Lung (tissue), 12 donors: ENCODE measurements around the gene TMEM245. TPM values are rescaled to one million over a fixed set of nuclear protein-coding genes. Genes with fewer than 3 reads are reported as not detected.

Experiments
- ATAC-seq: fragments of 200-7000 bp; cut with Tn5 transposase; one replicate; pipeline ENCODE4 v1.9.1; 2020; ENCODE audit warnings: moderate number of reproducible peaks; ENCODE audit not compliant: insufficient read depth, low FRiP score
- DNase-seq, 3 donors: peaks; one replicate each; pipeline ENCODE4 v3.0.0-alpha.2; 2013 to 2017
- H3K27ac ChIP-seq, 2 donors: one replicate each; pipeline ENCODE4 v1.5.1; 2013; ENCODE audit warnings: mild to moderate bottlenecking in 2 of 2, moderate library complexity in 2 of 2, control low read depth in 1 of 2, inconsistent platforms in 1 of 2, low read depth in 1 of 2, low read length in 1 of 2
- H3K27me3 ChIP-seq, 3 donors: one replicate each; pipeline ENCODE4 v1.5.1; 2013; ENCODE audit warnings: low read length in 2 of 3; ENCODE audit not compliant: control insufficient read depth in 3 of 3, insufficient read depth in 3 of 3
- H3K36me3 ChIP-seq, 4 donors: one replicate each; pipeline ENCODE4 v1.5.1; 2013; ENCODE audit warnings: low read length in 4 of 4, mild to moderate bottlenecking in 1 of 4, moderate library complexity in 1 of 4; ENCODE audit not compliant: control insufficient read depth in 4 of 4, insufficient read depth in 4 of 4
- H3K4me1 ChIP-seq, 5 donors: one replicate each; pipeline ENCODE4 v1.5.1; 2013; ENCODE audit warnings: low read length in 5 of 5, mild to moderate bottlenecking in 2 of 5, moderate library complexity in 1 of 5; ENCODE audit not compliant: control insufficient read depth in 5 of 5, insufficient read depth in 5 of 5
- H3K4me3 ChIP-seq: one replicate; pipeline ENCODE4 v1.5.1; 2013; ENCODE audit warnings: mild to moderate bottlenecking, control low read depth, moderate library complexity
- H3K9ac ChIP-seq, 2 donors: one replicate each; pipeline ENCODE4 v1.5.1; 2013; ENCODE audit warnings: low read length in 2 of 2, control low read depth in 1 of 2; ENCODE audit not compliant: insufficient read depth in 1 of 2
- H3K9me3 ChIP-seq, 4 donors: one replicate each; pipeline ENCODE4 v1.5.1; 2013; ENCODE audit warnings: low read length in 3 of 4, mild to moderate bottlenecking in 1 of 4, moderate library complexity in 1 of 4; ENCODE audit not compliant: control insufficient read depth in 4 of 4, insufficient read depth in 3 of 4
- WGBS, 2 donors: extraction: QIAGEN DNeasy Blood & Tissue Kit; methylation state at CpG; one replicate each; pipeline ENCODE4 v1.1.7; 2013; 5-methylcytosine and 5-hydroxymethylcytosine counted together
- polyA plus RNA-seq, 2 donors: library from polyadenylated mRNA; stranded (reverse); fragments of 200-250 nt; gene quantifications; one replicate each; pipeline ENCODE4 v1.2.1, GENCODE V29; 2013
- total RNA-seq, 2 donors: library from RNA; depleted of rRNA in 1 of 2; stranded (reverse); fragments of >200 nt in 1 of 2; gene quantifications; one replicate each; pipeline ENCODE4 v1.2.1, GENCODE V29; 2014 to 2021
- TF ChIP-seq, protein P1 (sequence below): IDR thresholded peaks from 2 replicates; pipeline ENCODE4 v1.5.1; 2012; ENCODE audit warnings: mild to moderate bottlenecking; ENCODE audit errors: control extremely low read depth, extremely low read depth
- donor health status: control.
- donor health status: control.
- donor health status: Bipolar disorder and iron deficiency.
- donor health status: healthy.
- donor health status: DM: yes; HTN: yes; CAD: no.

TMEM245 gene
- total and polyA plus RNA-seq, 4 donors: 15.0 to 137 (median 42.0) TPM

DNA sequence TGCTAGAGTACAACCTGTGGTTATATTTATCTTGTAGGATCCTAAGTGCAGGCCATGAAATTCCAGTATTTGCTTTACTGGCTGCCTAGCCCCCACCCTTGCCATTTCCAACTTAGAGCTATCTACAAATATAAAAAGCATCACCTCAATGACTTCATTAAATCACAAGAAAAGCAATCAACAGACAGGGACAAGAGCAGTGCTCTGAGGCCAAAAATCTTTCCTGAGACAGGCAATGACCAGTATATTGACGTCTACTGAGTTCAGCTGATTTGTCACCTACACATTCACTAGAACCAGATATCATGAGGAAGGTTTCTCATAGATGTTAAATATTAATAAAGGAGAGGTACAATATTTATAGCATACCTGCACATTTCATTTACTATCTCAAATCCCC, 68.0 kb downstream of the TMEM245 start:
- TF ChIP-seq, protein P1, sequence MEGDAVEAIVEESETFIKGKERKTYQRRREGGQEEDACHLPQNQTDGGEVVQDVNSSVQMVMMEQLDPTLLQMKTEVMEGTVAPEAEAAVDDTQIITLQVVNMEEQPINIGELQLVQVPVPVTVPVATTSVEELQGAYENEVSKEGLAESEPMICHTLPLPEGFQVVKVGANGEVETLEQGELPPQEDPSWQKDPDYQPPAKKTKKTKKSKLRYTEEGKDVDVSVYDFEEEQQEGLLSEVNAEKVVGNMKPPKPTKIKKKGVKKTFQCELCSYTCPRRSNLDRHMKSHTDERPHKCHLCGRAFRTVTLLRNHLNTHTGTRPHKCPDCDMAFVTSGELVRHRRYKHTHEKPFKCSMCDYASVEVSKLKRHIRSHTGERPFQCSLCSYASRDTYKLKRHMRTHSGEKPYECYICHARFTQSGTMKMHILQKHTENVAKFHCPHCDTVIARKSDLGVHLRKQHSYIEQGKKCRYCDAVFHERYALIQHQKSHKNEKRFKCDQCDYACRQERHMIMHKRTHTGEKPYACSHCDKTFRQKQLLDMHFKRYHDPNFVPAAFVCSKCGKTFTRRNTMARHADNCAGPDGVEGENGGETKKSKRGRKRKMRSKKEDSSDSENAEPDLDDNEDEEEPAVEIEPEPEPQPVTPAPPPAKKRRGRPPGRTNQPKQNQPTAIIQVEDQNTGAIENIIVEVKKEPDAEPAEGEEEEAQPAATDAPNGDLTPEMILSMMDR: no peak
- Histone ChIP-seq H3K9ac (no peak overlapping the region), H3K27ac (no peak overlapping the region), H3K9me3 (no peaks in the 10 kb centered on the region), H3K4me3 (no peak overlapping the region), H3K27me3 (no peaks in the 10 kb centered on the region), H3K36me3 (peaks cover 19 to 44% (median 40%) of the 10 kb centered on the region in 4 donors), H3K4me1 (peaks cover 0 to 10% (median 0%) of the 10 kb centered on the region in 5 donors)
- 93 to 100% methylated on average over 1 of the region's 1 CpG for WGBS, 2 donors
- ATAC-seq: no peak
- no peak for DNase-seq

DNA sequence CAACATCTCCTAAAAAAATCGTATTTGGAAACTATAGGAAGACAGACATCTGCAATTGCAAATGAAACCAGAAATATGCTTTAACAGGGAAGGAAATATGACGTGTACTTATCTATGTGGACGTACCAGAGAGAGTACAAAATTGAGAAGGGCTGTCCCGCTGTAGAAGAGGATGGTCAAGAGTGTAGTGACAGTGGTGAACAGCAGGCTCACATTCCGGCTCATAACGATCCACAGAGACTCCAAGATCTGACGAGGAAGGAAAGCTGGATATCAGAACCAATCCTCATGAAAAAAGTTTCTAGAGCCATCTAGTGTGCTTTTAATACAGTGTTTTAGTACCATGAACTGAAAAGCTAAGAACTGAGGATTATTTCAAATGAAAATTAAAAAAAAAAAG, 69.3 kb downstream of the TMEM245 start:
- Histone ChIP-seq H3K36me3 (peaks cover 19 to 44% (median 42%) of the 10 kb centered on the region in 4 donors), H3K9ac (no peak overlapping the region), H3K27me3 (no peaks in the 10 kb centered on the region), H3K4me1 (peaks cover 0 to 10% (median 0%) of the 10 kb centered on the region in 5 donors), H3K4me3 (no peak overlapping the region), H3K9me3 (no peaks in the 10 kb centered on the region), H3K27ac (no peak overlapping the region)
- ATAC-seq (no peak), DNase-seq (no peak)
- 77 to 79% methylated on average over 7 of the region's 7 CpGs for WGBS, 2 donors
- TF ChIP-seq, protein P1: no peak

DNA sequence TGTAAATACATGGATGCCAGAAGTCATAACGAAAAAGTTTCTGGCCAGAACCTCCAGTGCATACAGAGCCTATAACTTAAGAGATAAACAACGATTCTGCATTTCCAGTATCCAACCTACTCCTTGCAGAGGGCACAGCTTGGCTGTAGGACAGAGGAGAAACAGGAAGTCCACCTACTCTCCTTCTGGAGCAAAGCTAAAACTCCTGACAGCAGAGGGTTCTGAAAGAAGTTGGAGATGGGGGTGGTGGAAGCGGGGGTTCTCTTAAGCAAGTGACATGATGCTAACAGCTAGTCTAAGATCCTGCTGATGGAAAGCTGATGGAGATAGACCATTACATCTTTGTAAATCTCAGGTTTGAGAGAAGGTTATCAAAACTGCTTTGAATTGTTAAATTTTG, 70.9 kb downstream of the TMEM245 start:
- peaks cover 0 to 9% (median 0%) of the 10 kb centered on the region in 5 donors for H3K4me1 ChIP-seq
- H3K9me3 ChIP-seq: no peaks in the 10 kb centered on the region
- peaks cover 21 to 51% (median 46%) of the 10 kb centered on the region in 4 donors for H3K36me3 ChIP-seq
- no peak overlapping the region for H3K4me3 ChIP-seq
- no peak overlapping the region for H3K9ac ChIP-seq
- DNase-seq: no peak
- H3K27me3 ChIP-seq: no peaks in the 10 kb centered on the region
- WGBS, 2 donors: 92 to 96% methylated on average over 3 of the region's 3 CpGs
- no peak for ATAC-seq
- TF ChIP-seq, protein P1: no peak
- no peak overlapping the region for H3K27ac ChIP-seq

DNA sequence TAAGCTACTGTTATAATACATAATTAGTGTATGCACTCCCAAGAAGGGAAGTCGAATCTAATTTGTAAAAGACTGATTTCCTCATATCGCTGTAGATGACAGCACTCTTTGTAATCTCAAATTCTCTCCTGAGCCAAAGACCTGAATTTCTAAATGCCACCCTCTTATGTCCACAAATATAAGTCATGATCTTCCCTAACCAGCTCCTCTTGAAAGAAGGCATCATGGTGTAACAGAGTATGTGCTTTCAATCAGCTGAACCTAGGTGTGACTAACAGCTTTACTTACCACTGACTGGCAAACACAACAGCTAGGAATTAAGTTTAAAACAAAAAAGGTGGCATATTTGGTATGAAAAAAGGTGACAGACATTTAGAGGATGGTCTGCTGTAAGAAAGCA, 72.5 kb downstream of the TMEM245 start:
- WGBS, 2 donors: 76 to 87% methylated on average over 2 of the region's 2 CpGs
- H3K27me3 ChIP-seq: no peaks in the 10 kb centered on the region
- no peak overlapping the region for H3K27ac ChIP-seq
- no peak overlapping the region for H3K9ac ChIP-seq
- peaks cover 23 to 56% (median 45%) of the 10 kb centered on the region in 4 donors for H3K36me3 ChIP-seq
- no peak overlapping the region for H3K4me3 ChIP-seq
- DNase-seq: no peak
- TF ChIP-seq, protein P1: no peak
- no peaks in the 10 kb centered on the region for H3K9me3 ChIP-seq
- H3K4me1 ChIP-seq: peaks cover 0 to 2% (median 0%) of the 10 kb centered on the region in 5 donors
- no peak for ATAC-seq
